GM12878 (cell line): ENCODE results near the gene DKK1. TPM values are rescaled to one million over a fixed set of nuclear protein-coding genes. Genes with fewer than 3 reads are reported as not detected.

Source experiments
- ATAC-seq: fragments of 200-7000 bp; cut with Tn5 transposase; 3 replicates; pipeline ENCODE4 v1.9.1; 2020; ENCODE audit warnings: mild to moderate bottlenecking, moderate library complexity
- BruUV-seq: library from RNA; stranded (reverse); fragments of 400-500 nt; replicated peaks from 2 replicates; lab custom pipeline; 2021; lab: Mats Ljungman, UMichigan
- CTCF ChIA-PET: fragments of 300-600 bp; sonication (Branson Sonifier 250); formaldehyde crosslinking; extraction: SDS; loops from one replicate; lab custom pipeline; 2021; ENCODE audit warnings: inconsistent platforms; lab: Yijun Ruan, JAX
- POLR2A ChIA-PET: fragments of 350-600 bp; formaldehyde crosslinking; extraction: SDS; loops from one replicate; lab custom pipeline; 2021; ENCODE audit warnings: inconsistent platforms; lab: Charles Lee
- RAD21 ChIA-PET: fragments of 300-600 bp; sonication (Branson Sonifier 250); formaldehyde crosslinking; loops from one replicate; lab custom pipeline; 2023; ENCODE audit warnings: antibody characterized with exemption; ENCODE audit not compliant: unreplicated experiment; lab: Charles Lee
- SMC1A ChIA-PET: fragments of 300-600 bp; sonication (Branson Sonifier 250); formaldehyde crosslinking; loops from one replicate; lab custom pipeline; 2023; ENCODE audit not compliant: unreplicated experiment, uncharacterized antibody; lab: Charles Lee
- DNase-seq: peaks from one replicate; pipeline ENCODE4 v3.0.0-alpha.2; 2011; ENCODE audit warnings: low read depth, low spot score
- FAIRE-seq: peaks from 3 replicates; lab custom pipeline; 2011; peaks lifted over from hg19 to GRCh38; lab: Jason Lieb, UNC
- H2AFZ ChIP-seq: 2 replicates; pipeline ENCODE4 v1.6.0; 2011; ENCODE audit warnings: low read depth, low read length, control low read depth; ENCODE audit not compliant: control insufficient read depth
- H3K27ac ChIP-seq: 2 replicates; pipeline ENCODE4 v1.5.1; 2011; ENCODE audit warnings: control low read depth; ENCODE audit not compliant: control insufficient read depth, insufficient read depth
- H3K27me3 ChIP-seq, 2 experiments: replicated peaks in 1 of 2; 2 replicates each; pipeline versions ENCODE4 v1.6.0 to v1.6.1; 2011; ENCODE audit warnings: low read length in 1 of 2; ENCODE audit not compliant: control insufficient read depth in 2 of 2, insufficient read depth in 2 of 2
- H3K36me3 ChIP-seq, 2 experiments: 2 replicates each; pipeline ENCODE4 v1.5.1; 2011; ENCODE audit warnings: low read length in 1 of 2; ENCODE audit not compliant: control insufficient read depth in 2 of 2, insufficient read depth in 2 of 2
- H3K4me1 ChIP-seq: 2 replicates; pipeline ENCODE4 v1.6.1; 2011; ENCODE audit warnings: mild to moderate bottlenecking, low read length, moderate library complexity, mixed read lengths; ENCODE audit not compliant: control insufficient read depth, insufficient read depth
- H3K4me2 ChIP-seq: 2 replicates; pipeline ENCODE4 v1.6.0; 2011; ENCODE audit warnings: control low read depth; ENCODE audit not compliant: control insufficient read depth, insufficient read depth
- H3K4me3 ChIP-seq: fragments of 200-600 bp; sonication (generic); 2 replicates; pipeline ENCODE4 v1.5.1; 2016
- H3K79me2 ChIP-seq: 2 replicates; pipeline ENCODE4 v1.6.0; 2011; ENCODE audit warnings: low read length; ENCODE audit not compliant: control insufficient read depth, insufficient read depth
- H3K9ac ChIP-seq: 2 replicates; pipeline ENCODE4 v1.8.0; 2011; ENCODE audit warnings: low read length, control low read depth, mixed read lengths; ENCODE audit not compliant: control insufficient read depth, insufficient read depth
- H3K9me3 ChIP-seq: replicated peaks from 3 replicates; pipeline ENCODE4 v1.5.1; 2011; ENCODE audit warnings: mild to moderate bottlenecking, low read length; ENCODE audit not compliant: control insufficient read depth, insufficient read depth
- H4K20me1 ChIP-seq: 2 replicates; pipeline ENCODE4 v1.6.0; 2011; ENCODE audit not compliant: control insufficient read depth, insufficient read depth
- BMI1 ChIP-seq: fragments of 450-650 bp; IDR thresholded peaks from 2 replicates; pipeline ENCODE4 v1.6.1; 2016; ENCODE audit warnings: mild to moderate bottlenecking, moderate library complexity, borderline replicate concordance
- ESRRA ChIP-seq: IDR thresholded peaks from 2 replicates; pipeline ENCODE4 v1.6.1; 2012; ENCODE audit warnings: mild to moderate bottlenecking, low read length, improper control_type of control experiment
- HDAC2 ChIP-seq: fragments of 200-600 bp; sonication (generic); IDR thresholded peaks from 2 replicates; pipeline ENCODE4 v1.6.1; 2017
- HDAC6 ChIP-seq: fragments of 200-600 bp; sonication (generic); IDR thresholded peaks from one replicate; pipeline ENCODE4 v1.8.0; 2017; ENCODE audit warnings: antibody characterized with exemption; ENCODE audit not compliant: unreplicated experiment
- NFYA ChIP-seq: IDR thresholded peaks from 2 replicates; pipeline ENCODE4 v1.6.1; 2011; ENCODE audit warnings: low read depth, mild to moderate bottlenecking, low read length, improper control_type of control experiment, borderline replicate concordance
- PAX8 ChIP-seq: fragments of 450-650 bp; IDR thresholded peaks from 2 replicates; pipeline ENCODE4 v1.6.1; 2017; ENCODE audit warnings: mild to moderate bottlenecking, moderate library complexity
- PML ChIP-seq: IDR thresholded peaks from 2 replicates; pipeline ENCODE4 v1.6.1; 2012; ENCODE audit warnings: low read length, inconsistent platforms
- RAD51 ChIP-seq: fragments of 450-650 bp; IDR thresholded peaks from 2 replicates; pipeline ENCODE4 v1.6.1; 2016; ENCODE audit warnings: moderate library complexity, mild to moderate bottlenecking, inconsistent platforms
- RELA ChIP-seq: fragments of 450-650 bp; IDR thresholded peaks from 2 replicates; pipeline ENCODE4 v1.8.0; 2014; ENCODE audit warnings: borderline replicate concordance; ENCODE audit not compliant: partially characterized antibody
- SUPT20H ChIP-seq: IDR thresholded peaks from 2 replicates; pipeline ENCODE4 v1.6.1; 2011; ENCODE audit warnings: low read depth, mild to moderate bottlenecking, low read length, moderate library complexity, borderline replicate concordance; ENCODE audit not compliant: control insufficient read depth
- TARDBP ChIP-seq: IDR thresholded peaks from 2 replicates; pipeline ENCODE4 v1.6.1; 2016; ENCODE audit warnings: borderline replicate concordance
- TBL1XR1 ChIP-seq: IDR thresholded peaks from 2 replicates; pipeline ENCODE4 v1.6.1; 2012; ENCODE audit warnings: low read depth, low read length, improper control_type of control experiment
- TCF7 ChIP-seq: IDR thresholded peaks from 2 replicates; pipeline ENCODE4 v1.6.1; 2014; ENCODE audit warnings: antibody characterized with exemption, borderline replicate concordance
- YBX1 ChIP-seq: fragments of 450-650 bp; IDR thresholded peaks from 2 replicates; pipeline ENCODE4 v1.6.1; 2016; ENCODE audit warnings: antibody characterized with exemption
- ZNF274 ChIP-seq: IDR thresholded peaks from one replicate; pipeline ENCODE4 v1.8.0; 2011; ENCODE audit not compliant: insufficient read length, insufficient read depth
- WGBS: methylation state at CpG from one replicate; pipeline ENCODE4 v1.1.6; 2016; ENCODE audit warnings: low lambda C conversion rate; ENCODE audit not compliant: insufficient replicate concordance, insufficient coverage; ENCODE audit errors: missing lambda C conversion rate; 5-methylcytosine and 5-hydroxymethylcytosine counted together
- in situ Hi-C: fragments of 300-500 bp; cut with MboI; formaldehyde crosslinking; loops from 9 replicates; pipeline ENCODE4 v1.14.3; 2018; ENCODE audit warnings: mixed read lengths
- intact Hi-C: fragments of 100-400 bp; cut with micrococcal nuclease; formaldehyde crosslinking; loops from one replicate; pipeline ENCODE4 v1.14.2; 2022; ENCODE audit not compliant: unreplicated experiment
- polyA plus RNA-seq, 11 experiments: library from polyadenylated mRNA; depleted of rRNA in 4 of 11; unstranded in 6 of 11; stranded (reverse) in 5 of 11; fragments of >200 nt; fragmentation: Nextera tagmentation in 4 of 11; fragmentation: Illumina TruSeq in 1 of 11; extraction: Ambion mirVana in 4 of 11; extraction: Trizol in 1 of 11; gene quantifications; 1 replicate in 1 of 11; 2 replicates in 10 of 11; pipeline versions ENCODE4 v1.2.1 to v1.2.3, GENCODE V29; 2011 to 2016; ENCODE audit warnings: inconsistent platforms in 2 of 11, missing spikeins in 2 of 11, low read depth in 1 of 11
- total RNA-seq, 4 experiments: library from RNA; depleted of rRNA in 3 of 4; stranded (reverse); fragments of >200 nt in 3 of 4; fragmentation: Illumina TruSeq in 1 of 4; extraction: Trizol in 1 of 4; gene quantifications; 2 replicates each; pipeline versions ENCODE4 v1.2.1 to v1.2.3, GENCODE V29; 2013 to 2021

The DKK1 gene
- total and polyA plus RNA-seq, 10 of the 15 experiments (the other 5 are each of a cell fraction or from before 2014, with no cell fraction given), result 0.12 to 0.77 (median 0.33) TPM; not detected in 7

DNA sequence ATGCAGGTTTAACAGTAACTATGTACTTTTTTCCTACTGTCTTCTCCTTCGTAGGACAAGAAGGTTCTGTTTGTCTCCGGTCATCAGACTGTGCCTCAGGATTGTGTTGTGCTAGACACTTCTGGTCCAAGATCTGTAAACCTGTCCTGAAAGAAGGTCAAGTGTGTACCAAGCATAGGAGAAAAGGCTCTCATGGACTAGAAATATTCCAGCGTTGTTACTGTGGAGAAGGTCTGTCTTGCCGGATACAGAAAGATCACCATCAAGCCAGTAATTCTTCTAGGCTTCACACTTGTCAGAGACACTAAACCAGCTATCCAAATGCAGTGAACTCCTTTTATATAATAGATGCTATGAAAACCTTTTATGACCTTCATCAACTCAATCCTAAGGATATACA lies 2.4 kb downstream of the DKK1 start:
- Histone ChIP-seq H4K20me1 (no peaks in the 10 kb centered on the region), H3K4me1 (no peaks in the 10 kb centered on the region), H3K4me3 (no peak overlapping the region), H3K79me2 (no peaks in the 10 kb centered on the region), H3K9me3 (no peaks in the 10 kb centered on the region), H2AFZ (no peak overlapping the region), H3K27me3 (peaks cover 7 to 8% of the 10 kb centered on the region in 2 experiments), H3K9ac (no peak overlapping the region), H3K4me2 (no peak overlapping the region), H3K36me3 (no peaks in the 10 kb centered on the region), H3K27ac (no peak overlapping the region)
- DNase-seq (no peak), ATAC-seq (no peak), FAIRE-seq (no peak)
- ChIA-PET SMC1A (interaction anchor here (0.8 kb wide), 1 partner anchor 171 kb away, joined by 3 read pairs; no protein-coding TSS in a partner anchor), RAD21 (no interaction called here), POLR2A (no interaction called here), CTCF (interaction anchor here (2.1 kb wide), 1 partner anchor 172 kb away, joined by 8 read pairs; no protein-coding TSS in a partner anchor)
- 34% methylated on average over 4 of the region's 4 CpGs for WGBS
- no peak for TF ChIP-seq ZNF274
- no peak for TF ChIP-seq NFYA
- TF ChIP-seq TARDBP, result no peak
- no peak for TF ChIP-seq YBX1
- no peak for TF ChIP-seq RELA
- no peak for TF ChIP-seq BMI1
- no peak for TF ChIP-seq PML
- TF ChIP-seq RAD51, result no peak
- no peak for TF ChIP-seq TBL1XR1
- no peak for TF ChIP-seq TCF7
- no peak for TF ChIP-seq HDAC6
- no peak for TF ChIP-seq PAX8
- no peak for TF ChIP-seq ESRRA
- no peak for TF ChIP-seq HDAC2
- no peak for TF ChIP-seq SUPT20H
- intact Hi-C loops, result no loop called here
- in situ Hi-C loops, result loop anchor here (10.0 kb wide), 1 partner anchor 168 kb away; no protein-coding TSS in a partner anchor
- BruUV-seq, result no TSS peak
